GM12878 (cell line): ENCODE measurements around the gene POLR3E.

Experiments
- BACH1 ChIP-seq: fragments of 450-650 bp; IDR thresholded peaks from 2 replicates; pipeline ENCODE4 v1.6.1; 2017; ENCODE audit warnings: mild to moderate bottlenecking, borderline replicate concordance
- CBX3 ChIP-seq: fragments of 200-600 bp; sonication (generic); IDR thresholded peaks from 2 replicates; pipeline ENCODE4 v1.6.1; 2016; ENCODE audit warnings: low read depth, borderline replicate concordance
- EGR1 ChIP-seq, 2 experiments: IDR thresholded peaks; 1 replicate in 1 of 2; 2 replicates in 1 of 2; pipeline ENCODE4 v1.6.1; 2011 to 2012; ENCODE audit warnings: low read depth in 2 of 2, low read length in 2 of 2, borderline replicate concordance in 1 of 2, mild to moderate bottlenecking in 1 of 2, moderate library complexity in 1 of 2
- EP300 ChIP-seq, 2 experiments: fragments of 150-350 bp in 1 of 2; IDR thresholded peaks; 2 replicates each; pipeline ENCODE4 v1.6.1; 2011 to 2012; ENCODE audit warnings: low read depth in 2 of 2, low read length in 2 of 2, borderline replicate concordance in 1 of 2, improper control_type of control experiment in 1 of 2, inconsistent platforms in 1 of 2; ENCODE audit not compliant: control insufficient read depth in 1 of 2
- HCFC1 ChIP-seq: fragments of 150-350 bp; IDR thresholded peaks from 2 replicates; pipeline ENCODE4 v1.6.1; 2014; ENCODE audit warnings: low read length
- MXI1 ChIP-seq: fragments of 150-350 bp; IDR thresholded peaks from 2 replicates; pipeline ENCODE4 v1.6.1; 2011; ENCODE audit warnings: low read depth, mild to moderate bottlenecking, inconsistent platforms, low read length, improper control_type of control experiment
- NFIC ChIP-seq: IDR thresholded peaks from 2 replicates; pipeline ENCODE4 v1.6.1; 2012; ENCODE audit warnings: low read depth, mild to moderate bottlenecking, inconsistent platforms, low read length, moderate library complexity
- RAD21 ChIP-seq: IDR thresholded peaks from 2 replicates; pipeline ENCODE4 v1.6.1; 2011; ENCODE audit warnings: mild to moderate bottlenecking, low read depth, low read length, moderate library complexity; ENCODE audit not compliant: insufficient read depth
- REST ChIP-seq: IDR thresholded peaks from 2 replicates; pipeline ENCODE4 v1.6.1; 2012; ENCODE audit warnings: mild to moderate bottlenecking, low read depth, low read length
- SP1 ChIP-seq: IDR thresholded peaks from one replicate; pipeline ENCODE4 v1.6.1; 2011; ENCODE audit warnings: low read depth, low read length
- TAF1 ChIP-seq: IDR thresholded peaks from 2 replicates; pipeline ENCODE4 v1.6.1; 2011; ENCODE audit warnings: mild to moderate bottlenecking, low read depth, low read length, borderline replicate concordance
- TF ChIP-seq, protein P1 (sequence below): IDR thresholded peaks from 2 replicates; pipeline ENCODE4 v1.6.1; 2011; ENCODE audit warnings: low read depth, low read length, improper control_type of control experiment, borderline replicate concordance

DNA sequence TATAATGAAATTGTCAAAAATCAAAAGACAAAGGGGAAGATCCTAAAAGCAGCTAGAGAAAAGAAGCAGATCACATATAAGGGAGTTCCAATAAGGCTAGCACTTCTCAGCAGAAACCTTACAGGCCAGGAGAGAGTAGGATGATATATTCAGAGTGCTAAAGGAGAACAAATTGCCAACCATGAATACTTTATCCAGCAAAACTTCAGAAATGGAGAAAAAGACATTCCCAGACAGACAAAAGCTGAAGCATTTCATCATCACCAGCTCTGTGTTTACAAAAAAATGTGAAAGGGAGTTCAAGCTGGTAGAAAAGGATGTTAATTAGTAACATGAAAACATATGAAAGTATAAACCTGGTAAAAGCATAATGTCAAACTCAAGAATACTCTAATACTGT is 39.8 kb downstream of the POLR3E start:
- no peak for TF ChIP-seq TAF1
- TF ChIP-seq REST: no peak
- TF ChIP-seq, protein P1, sequence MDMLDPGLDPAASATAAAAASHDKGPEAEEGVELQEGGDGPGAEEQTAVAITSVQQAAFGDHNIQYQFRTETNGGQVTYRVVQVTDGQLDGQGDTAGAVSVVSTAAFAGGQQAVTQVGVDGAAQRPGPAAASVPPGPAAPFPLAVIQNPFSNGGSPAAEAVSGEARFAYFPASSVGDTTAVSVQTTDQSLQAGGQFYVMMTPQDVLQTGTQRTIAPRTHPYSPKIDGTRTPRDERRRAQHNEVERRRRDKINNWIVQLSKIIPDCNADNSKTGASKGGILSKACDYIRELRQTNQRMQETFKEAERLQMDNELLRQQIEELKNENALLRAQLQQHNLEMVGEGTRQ: no peak
- TF ChIP-seq NFIC: no peak
- no peak for TF ChIP-seq BACH1
- no peak for TF ChIP-seq SP1
- TF ChIP-seq RAD21: no peak
- no peak for TF ChIP-seq MXI1
- TF ChIP-seq EP300 (IDR thresholded peaks at IDR 0.05; ENCODE audit: borderline replicate concordance in 1 of 2, control insufficient read depth in 1 of 2, low read depth in 2 of 2, low read length in 2 of 2): no peak
- TF ChIP-seq HCFC1: no peak
- no peak for TF ChIP-seq EGR1 (IDR thresholded peaks at IDR 0.05; ENCODE audit: borderline replicate concordance in 1 of 2, low read depth in 2 of 2, low read length in 2 of 2)
- TF ChIP-seq CBX3: no peak
